HG03159 (cell line): ENCODE results near the gene DIO3.
"Not testable (repeated sequence)": the region's sequence is repeated elsewhere in the genome, so short reads cannot be mapped to it uniquely, and the experiment has no call there.

Experiments used
- ATAC-seq: cut with Tn5 transposase; IDR thresholded peaks from one replicate; pipeline ENCODE4 v1.9.1; 2021; ENCODE audit warnings: mild to moderate bottlenecking, moderate library complexity; ENCODE audit not compliant: unreplicated experiment

DIO3 gene

DNA sequence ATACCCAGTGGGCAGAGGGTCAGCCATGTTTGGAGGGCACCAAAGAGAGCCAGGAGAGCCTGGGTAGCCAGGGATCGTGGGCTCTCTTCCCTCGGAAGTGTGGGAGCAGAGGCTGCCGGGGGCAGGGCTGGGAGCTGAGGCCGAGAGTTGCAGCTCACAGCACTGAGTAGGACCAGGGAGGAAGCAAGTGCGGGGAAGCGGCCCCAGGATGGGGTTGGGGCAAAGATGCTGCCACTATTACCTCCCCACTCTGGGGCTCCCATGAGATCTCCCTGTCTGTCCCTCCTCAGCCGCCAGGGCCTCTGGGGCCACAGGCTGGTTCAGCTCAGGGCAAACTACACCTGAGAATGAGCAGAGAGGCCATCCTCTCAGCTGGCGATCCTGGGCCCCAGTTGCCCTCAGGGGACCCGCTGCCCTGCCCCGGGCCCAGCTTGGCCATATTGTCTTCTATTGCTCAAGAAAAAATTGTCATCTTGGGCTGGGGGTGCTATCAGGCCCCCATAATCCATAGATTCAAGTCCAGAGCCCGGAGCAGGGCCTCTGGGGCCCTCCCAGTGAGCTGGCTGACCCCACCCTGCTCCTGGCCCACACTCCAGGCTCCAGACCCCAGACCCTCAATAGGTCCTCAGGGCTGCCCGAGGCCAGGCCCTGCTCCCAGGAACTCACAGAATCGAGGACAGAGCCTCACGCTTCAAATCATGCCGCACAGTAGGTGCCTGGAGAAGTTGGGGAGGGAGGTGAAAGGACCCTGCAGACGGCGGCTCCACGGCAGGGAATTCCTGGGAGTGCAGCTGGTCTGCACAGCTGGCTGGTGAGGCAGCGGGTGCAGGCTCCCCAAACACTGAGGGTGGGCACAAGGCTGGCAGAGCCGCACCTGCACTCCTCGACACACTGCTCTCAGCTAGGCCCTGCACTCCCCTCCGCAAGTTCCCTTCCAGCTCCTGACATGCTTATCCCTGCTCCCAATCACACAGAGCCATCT is 20.5 kb upstream of the DIO3 start:
- ATAC-seq, result no peak

DNA sequence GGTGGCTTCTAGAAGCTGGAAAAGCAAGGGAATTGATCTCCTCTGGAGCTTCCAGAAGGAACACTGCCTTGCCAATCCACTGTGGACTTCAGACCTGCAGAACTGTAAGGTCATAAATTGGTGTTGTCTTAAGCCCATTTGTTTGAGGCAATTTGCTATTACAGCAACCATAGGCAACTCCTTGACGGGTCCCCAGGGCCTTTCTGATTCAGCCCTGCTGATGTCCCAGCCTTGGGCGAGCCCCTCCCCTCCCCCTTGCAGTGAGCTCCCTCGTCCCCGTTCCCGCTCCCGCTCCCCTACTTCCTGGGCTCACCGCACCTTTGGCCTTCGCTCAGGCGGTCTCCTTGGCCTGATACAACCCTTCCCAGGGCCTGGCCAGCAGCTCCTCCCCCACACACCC is 18.9 kb upstream of the DIO3 start:
- ATAC-seq, result no peak

DNA sequence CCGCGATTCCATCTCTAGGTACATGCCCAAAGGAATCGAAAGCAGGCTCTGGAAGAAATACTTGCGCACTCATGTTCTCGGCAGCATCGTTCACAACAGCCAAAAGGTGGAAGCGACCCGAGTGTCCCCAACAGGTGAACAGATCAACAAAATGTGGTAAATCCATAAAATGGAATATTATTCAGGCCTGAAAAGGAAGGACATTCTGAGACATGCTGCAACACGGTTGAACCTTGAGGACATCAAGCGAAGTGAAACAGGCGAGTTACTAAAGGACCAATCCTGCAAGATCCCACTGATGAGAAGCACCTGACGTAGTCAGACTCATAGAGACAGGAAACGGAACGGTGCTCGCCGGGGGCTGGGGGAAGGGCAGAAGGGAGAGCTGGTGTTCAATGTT is 17.5 kb upstream of the DIO3 start:
- no peak for ATAC-seq

DNA sequence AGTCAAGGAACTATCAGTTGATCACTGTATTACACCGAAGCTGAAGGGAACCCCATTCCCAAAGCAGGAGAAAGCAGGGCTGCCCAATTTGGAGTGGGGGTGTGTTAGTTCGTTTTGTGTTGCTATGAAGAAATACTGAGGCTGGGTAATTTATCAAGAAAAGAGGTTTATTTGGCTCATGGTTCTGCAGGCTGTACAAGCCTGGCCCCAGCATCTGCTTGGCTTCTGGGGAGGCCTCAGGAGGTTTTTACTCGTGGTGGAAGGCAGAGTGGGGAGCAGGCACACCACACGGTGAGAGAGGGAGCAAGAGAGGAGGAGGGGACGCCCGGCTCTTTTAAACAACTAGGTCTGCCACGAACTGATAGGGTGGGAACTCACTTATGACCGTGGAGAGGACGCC is 16.7 kb upstream of the DIO3 start:
- no peak for ATAC-seq

DNA sequence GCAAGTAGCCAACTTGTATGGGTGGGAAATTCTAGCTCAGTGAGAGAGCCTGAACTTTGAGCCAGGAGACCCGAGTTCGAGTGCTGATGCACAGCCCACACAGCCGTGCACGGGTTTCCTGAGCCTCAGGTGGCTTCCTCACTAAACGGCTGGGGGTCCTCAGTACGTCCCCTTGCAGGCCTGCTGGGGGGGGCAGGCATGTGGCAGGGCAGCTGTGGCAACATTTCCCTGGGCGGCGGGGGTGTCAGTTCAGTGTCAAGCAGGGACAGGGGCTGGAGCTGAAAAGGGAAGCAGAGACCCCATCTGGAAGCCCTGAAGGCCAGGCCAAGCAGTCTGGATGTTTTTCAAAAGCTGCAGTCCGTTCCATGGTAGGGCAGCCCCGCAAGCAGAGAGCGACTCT is 14.6 kb upstream of the DIO3 start:
- no peak for ATAC-seq

DNA sequence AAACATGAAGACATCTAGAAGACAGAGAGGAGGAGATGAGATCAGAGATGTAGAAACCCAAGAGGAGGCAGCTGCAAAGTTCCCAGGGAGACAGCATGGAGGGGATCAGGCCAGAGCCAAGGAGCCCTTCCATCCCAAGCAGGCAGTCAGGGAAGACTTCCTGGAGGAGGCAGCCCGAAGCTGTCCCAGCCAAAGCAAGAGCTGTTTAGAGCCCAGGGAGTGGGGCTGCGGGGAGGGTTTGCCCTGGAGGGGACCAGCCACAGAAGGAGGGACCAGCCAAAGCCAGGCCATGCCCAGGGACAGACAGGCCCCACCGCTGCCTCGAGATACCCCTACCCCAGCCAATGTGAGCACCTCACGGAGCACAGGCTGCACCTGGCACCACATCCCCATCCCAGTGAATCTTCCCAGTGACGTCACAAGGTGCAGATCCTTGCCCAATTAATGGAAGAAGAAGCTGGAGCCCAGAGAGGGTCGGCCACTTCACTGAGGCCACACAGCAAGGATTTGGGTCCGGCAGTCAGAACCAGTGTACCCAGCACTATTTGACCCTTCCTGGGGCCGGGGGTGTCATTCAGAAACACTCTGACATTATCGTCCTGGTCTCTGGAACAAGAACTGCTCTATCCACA is 14.1 kb upstream of the DIO3 start:
- ATAC-seq, result no peak

DNA sequence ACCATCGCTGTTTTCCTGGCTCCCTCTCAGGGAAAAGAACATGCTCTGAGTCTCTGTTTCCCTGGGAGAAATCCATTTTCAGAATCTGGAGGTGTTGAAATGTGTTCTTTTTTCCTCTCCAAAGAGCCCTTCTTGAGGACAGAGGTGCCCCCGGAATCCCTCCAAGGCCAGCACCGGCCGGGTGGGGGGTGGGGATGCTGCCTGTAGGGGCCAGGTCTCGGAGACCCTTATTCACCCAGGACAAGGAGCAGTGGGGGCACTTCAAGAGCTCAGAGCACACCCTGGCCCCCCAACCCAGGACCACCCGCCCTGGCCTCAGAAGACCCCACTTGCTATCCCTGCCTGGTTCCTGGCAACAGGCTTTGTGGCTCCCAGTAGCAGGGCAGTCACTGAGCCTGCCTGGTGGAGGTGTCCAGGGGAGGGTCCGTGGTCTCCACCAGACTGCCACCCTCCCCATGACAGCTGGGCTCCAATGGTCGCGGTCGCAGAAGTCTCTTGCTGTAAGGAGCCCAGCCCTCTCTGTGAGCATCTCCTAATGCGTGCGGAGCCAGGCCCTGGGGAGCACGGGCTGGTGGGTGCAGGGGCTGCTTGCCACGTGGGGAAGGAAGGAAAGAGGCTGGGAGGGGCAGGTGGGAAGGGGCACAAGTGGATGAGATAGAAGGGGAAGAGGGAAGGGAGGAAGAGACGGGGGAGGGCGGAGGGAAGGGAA is 13.2 kb upstream of the DIO3 start:
- no peak for ATAC-seq

DNA sequence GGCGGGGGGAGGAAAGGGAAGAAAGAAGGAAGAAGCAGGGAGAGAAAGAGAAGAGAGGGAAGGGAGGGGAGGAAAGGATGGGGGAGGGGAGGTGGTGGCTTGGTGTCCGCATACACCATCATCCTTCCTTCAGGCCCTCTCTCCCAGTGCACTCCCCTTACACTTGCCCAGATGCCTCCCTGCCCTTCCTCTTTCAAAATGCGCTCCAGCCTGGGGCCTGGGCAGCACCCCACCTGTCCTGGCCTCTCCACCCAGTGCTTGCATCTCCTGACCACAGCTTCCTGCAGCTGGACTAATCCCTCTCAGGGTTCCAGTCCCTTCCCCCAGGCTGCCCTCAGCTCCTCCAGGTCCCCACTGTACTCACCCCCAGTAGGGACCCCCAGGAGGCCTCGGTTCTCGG is 12.6 kb upstream of the DIO3 start:
- no peak for ATAC-seq

DNA sequence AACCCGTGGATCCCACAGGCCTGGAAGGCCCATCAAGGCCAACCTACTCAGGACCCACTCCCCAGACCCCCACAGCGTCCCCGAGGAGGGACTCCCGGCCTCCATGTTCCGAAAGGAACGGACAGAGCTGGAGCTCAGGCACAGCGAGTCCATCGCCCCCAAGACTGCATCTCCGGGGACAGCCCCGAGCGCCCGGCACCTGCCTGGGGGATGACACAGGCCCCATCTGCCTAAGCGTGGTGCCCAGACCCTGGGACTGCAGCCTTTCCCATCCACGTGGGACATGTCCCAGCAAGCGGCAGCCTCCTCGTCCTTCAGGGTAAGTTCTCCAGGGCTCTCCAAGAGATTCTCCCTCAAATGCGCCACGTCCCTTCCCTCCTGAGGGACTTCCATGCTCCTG is 12.1 kb upstream of the DIO3 start:
- ATAC-seq, result no peak

DNA sequence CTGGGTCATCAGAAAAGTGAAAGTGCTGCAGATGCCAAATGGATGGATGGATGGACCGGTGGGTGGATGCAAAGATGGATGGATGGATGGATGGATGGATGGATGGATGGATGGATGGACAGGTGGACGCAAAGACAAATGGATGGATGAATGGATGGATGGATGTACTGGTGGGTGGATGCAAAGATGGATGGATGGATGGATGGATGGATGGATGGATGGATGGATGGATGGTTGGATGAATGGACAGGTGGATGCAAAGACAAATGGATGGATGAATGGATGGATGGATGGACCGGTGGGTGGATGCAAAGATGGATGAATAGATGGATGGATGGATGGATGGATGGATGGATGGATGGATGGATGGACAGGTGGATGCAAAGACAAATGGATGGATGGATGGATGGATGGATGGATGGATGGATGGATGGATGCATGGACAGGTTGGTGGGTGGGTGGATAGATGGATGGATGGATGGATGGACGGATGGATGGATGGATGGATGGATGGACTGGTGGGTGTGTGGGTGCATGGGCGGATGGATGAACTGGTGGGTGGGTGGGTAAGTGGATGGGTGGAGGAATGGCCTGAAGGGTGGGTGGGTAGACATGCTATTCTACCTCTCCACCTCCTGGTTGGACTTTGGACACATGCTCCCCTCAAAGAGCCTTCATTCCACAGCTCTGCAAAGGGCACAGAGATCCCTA is 10.9 kb upstream of the DIO3 start:
- ATAC-seq, result not testable (repeated sequence)

DNA sequence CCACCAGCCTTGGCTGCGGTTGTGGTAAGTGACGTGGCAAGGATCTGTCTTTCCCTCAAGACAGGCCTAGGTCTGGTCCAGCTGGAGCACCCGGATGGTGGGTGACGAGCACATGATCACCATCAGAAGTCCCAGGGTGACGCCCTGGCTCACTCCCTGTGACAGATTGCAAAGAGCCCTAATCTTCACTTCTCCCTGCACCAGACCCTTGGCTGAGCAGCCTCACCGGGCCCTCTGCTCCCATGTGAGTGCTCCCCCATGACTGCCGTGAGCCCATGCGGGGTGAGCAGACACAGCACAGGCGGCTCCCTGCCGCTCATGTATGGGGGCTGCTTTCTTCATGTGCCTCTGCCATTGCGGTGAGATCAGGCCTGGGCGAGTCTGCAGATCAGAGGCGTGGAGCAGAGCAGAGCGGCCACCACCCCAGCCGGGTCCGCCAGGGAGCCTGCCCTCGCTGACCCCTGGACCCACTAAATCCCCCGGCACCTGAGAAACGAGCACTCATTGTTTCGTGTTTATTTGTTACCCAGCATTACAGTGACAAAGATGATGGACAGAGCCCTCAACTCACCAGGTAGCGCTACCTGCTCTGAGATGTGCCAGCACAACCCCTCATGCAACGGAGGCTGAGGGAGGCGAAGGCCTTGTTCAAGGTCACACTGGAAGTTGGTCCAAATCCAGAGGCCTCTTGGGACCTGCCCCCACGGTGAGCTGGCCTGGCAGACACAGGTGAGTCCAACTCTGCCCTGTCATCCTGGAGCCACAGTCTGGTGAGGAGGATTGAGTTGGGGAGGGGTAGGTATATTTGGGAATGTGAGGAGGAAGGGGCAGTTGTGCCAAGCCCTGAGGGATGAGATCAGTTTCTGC is 9.3 kb upstream of the DIO3 start:
- ATAC-seq, result no peak

DNA sequence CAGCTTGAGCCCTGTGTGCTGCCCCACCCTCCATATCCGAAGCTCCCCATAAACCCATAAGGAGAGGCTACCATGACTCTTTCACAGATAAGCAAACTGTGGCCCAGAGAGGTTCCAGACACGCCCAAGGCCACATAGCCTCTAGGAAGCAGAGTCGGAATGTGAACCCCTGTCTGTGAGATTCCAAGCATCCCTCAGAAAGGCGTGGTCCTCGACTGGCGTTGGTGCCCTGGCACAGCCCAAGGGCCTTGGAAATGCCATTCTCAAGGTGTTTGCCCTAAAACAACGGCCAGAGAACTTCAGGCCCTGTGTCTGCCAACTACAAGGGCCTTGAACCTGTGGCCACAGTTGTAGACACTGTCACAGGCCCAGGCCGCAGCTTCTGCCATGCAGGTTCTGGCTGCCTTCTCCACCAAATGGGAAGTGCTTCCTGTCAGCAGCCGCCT is 8.5 kb upstream of the DIO3 start:
- no peak for ATAC-seq

DNA sequence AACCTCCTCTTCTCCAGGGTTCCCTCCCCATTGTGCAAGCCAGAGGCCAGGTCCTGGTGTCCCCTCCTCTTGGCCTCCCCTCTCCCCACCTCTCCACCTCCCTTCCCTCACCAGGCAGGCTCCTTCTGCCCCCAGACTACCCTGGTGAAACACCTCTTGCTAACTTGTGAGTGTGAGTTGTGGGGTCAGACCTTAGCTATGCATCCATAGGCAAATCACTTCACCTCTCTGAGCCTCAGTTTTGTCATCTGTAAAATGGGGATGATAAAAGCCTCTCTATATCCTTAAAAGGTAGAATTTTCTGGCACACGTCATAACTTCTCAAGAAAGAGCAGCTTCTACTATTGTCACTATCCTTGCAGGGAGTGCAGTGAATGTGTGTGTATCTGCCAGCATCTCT is 7.9 kb upstream of the DIO3 start:
- no peak for ATAC-seq

DNA sequence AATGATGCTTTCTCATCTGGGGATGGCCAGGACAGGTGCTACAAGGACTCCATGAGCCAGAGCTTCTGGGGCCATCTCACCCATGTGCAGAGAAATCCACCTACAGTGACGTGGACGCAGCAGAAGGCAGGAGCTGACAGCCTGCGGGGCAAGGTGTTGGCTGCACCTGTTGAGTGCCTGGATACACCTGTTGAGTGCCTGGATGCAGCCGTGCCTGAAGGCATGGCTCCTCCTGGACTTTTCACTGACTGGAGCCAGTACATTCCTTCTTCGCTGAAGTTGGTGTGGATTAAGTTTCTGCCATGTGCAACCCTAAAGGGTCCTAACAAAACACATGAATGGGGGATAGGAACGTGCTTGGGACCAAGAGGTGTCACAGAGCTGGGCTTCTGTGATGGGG is 7.4 kb upstream of the DIO3 start:
- no peak for ATAC-seq

DNA sequence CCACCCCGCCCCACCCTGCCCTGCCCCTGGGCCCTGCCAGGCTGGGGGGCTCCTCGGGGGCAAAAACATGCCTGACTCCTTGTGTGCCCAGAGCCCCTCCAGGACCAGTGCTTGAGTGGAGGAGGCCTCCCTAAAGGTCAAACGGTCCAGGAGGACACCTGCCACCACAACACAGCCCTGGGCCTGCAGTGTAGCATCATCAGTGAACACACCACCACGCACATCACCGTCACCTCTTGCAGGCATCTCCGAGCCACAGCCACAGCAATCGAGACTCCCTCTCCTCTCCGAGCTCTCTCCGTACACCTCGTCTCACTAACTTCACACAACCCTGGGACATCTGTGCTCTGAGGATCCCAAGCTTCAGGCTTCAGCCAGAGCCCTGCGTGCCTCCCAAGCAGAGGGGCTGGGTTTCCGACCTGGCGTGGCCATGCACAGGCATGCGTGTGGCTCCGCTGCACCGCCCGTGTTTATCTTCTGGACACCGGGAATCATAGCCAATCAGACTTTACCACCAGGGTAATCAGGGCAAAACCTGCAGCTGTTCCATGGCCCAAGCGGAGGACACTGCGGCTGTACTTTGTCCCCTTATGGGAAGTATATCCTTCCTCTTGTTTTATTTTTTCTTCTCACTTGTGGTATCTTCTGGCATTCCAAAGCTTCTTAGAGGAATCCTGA is 6.2 kb upstream of the DIO3 start:
- no peak for ATAC-seq

DNA sequence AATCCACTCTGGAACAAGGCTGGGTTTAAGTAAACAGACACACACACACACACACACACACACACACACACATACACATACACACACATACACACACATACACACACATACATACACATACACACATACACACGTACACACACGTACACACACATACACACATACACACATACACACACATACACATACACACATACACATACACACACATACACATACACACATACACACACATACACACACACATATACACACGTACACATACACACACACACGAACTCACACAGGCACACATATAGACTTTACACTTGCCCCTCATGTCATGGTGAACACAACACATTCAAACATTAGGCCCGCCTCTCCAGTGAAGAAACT is 5.6 kb upstream of the DIO3 start:
- ATAC-seq, result not testable (repeated sequence)

DNA sequence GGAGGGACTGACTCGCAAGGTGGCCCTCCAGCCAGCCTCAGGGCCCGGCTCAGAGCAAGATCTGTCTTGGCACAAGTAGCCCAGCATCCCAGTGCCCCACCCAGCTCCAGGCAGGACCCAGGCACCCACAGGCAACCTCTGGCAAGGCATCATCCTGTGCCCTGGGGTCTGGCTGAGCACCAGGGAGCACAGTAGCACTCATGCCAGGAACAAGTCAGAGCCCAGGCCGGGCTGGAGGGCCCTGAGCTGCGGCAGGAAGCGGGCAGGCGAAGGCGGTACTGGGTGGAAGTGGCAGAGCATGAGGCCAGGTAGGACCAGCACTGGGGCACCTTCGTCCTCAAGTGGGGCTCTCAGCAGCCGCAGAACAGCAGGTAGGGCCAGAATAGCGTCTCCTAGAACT is 5.2 kb upstream of the DIO3 start:
- ATAC-seq, result no peak

DNA sequence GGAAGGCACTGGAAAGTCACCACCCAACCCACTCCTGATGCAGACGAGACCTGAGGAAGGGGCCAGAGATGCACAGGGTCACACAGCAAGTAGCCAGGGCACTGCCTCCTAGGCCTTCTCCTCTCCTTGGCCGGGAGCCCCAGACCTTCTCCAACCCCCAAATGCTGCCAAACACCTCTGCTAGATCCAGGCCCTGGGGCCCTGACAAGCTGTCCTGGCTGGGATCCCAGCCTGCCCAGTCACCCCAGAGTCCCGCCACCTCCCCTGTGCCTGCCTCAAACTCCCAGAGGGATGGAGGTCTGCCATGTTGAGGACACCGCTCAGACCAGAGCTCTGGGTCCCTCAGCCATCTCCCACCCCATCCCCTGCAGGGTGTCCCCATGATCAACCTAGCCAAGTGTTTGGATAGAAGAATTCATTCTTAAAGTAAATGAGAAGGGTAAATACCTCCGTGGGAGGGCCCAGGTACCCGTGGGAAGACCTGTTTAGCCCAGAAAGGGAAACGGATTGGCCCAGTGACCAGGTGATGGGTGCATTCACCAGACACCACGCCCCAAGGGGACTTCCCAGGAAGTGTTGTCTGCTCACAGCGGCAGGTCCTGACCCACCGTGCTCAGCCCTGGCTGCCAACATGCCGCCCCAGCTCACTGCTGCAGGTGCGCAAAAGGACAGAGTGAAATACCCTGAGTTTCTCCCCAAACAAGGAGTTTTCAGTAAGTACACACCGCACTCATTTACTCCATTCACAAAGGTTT is 4.6 kb upstream of the DIO3 start:
- no peak for ATAC-seq

DNA sequence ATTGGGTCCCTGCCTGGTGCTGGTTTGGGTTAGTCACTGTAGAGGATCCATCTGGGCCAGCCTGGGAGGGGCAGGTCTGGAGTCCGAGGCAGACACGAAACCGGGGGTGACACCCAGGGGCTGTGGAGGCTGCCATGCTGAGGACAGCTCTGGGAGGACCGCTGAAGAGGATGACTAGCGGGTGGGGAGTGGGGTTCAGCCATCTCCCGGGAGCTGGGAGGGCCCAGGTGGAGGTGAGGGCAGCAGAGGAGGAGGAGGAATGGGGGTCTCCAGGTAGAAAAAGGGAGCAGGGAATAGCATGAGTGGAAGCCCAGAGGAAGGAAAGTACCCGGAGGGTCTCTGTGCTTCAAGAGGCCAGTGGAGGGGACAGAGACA is 4.0 kb upstream of the DIO3 start:
- no peak for ATAC-seq
